Measurements from ENCODE around the gene SMIM32.

GRCh38 chr5:136222580-136223235 lies 29.7 kb upstream of the SMIM32 start:
- TF ChIP-seq EZH2 (IDR thresholded peaks at IDR 0.05) (no peak), CTCF (IDR thresholded peaks at IDR 0.05) (no peak)

Data from neural progenitor cell (in vitro differentiated cells).